ENCODE data around the gene AKAP5. TPM values are rescaled to one million over a fixed set of nuclear protein-coding genes. Genes with fewer than 3 reads are reported as not detected.

AKAP5 gene
- total RNA-seq, 4 donors from 2014 or later = 0.04 to 0.87 (median 0.42) TPM

DNA sequence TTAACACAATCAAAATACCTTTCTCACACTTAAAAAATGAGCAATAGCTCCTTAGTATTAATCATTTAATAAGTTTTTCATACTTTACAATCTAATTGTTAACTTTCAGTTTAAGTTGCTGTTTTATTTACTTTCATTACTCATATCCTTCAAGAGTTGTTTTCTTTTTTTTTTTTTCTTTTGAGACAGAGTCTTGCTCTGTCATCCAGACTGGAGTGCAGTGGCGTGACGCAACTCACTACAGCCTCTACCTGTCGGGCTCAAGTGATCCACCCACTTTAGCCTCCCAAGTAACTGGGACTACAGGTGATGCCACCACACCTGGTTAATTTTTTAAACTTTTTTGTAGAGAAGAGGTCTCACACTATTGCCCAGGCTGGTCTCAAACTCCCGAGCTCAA is 55.4 kb downstream of the AKAP5 start:
- TF ChIP-seq, protein P1, sequence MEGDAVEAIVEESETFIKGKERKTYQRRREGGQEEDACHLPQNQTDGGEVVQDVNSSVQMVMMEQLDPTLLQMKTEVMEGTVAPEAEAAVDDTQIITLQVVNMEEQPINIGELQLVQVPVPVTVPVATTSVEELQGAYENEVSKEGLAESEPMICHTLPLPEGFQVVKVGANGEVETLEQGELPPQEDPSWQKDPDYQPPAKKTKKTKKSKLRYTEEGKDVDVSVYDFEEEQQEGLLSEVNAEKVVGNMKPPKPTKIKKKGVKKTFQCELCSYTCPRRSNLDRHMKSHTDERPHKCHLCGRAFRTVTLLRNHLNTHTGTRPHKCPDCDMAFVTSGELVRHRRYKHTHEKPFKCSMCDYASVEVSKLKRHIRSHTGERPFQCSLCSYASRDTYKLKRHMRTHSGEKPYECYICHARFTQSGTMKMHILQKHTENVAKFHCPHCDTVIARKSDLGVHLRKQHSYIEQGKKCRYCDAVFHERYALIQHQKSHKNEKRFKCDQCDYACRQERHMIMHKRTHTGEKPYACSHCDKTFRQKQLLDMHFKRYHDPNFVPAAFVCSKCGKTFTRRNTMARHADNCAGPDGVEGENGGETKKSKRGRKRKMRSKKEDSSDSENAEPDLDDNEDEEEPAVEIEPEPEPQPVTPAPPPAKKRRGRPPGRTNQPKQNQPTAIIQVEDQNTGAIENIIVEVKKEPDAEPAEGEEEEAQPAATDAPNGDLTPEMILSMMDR (IDR thresholded peaks at IDR 0.05 in 4 of 5, conservative IDR thresholded peaks at IDR 0.05 in 1 of 5) = no peak
- no peak for TF ChIP-seq POLR2A (IDR thresholded peaks at IDR 0.05)
- no peak for ATAC-seq
- no peaks in the 10 kb centered on the region for H3K9me3 ChIP-seq

GRCh38 chr14:64522591-64523355 is 57.5 kb downstream of the AKAP5 start:
- DNase-seq (no peak), ATAC-seq (no peak)
- in situ Hi-C loops (cut with MboI; ENCODE audit: low sequenced_read_pairs in 4 of 4) = no loop called here
- no peak overlapping the region for H3K4me3 ChIP-seq
- H3K36me3 ChIP-seq = peaks cover 0 to 21% of the 10 kb centered on the region in 2 donors
- H3K9me3 ChIP-seq = no peaks in the 10 kb centered on the region
- no peaks in the 10 kb centered on the region for H3K27me3 ChIP-seq
- H3K27ac ChIP-seq = peak overlapping the region in 1 of 4 donors; percentile 65
- TF ChIP-seq, protein P1 (IDR thresholded peaks at IDR 0.05 in 4 of 5, conservative IDR thresholded peaks at IDR 0.05 in 1 of 5) = no peak
- no peak for TF ChIP-seq POLR2A (IDR thresholded peaks at IDR 0.05)
- H3K4me1 ChIP-seq = peaks cover 29 to 40% of the 10 kb centered on the region in 2 donors
- intact Hi-C loops (cut with DNase I; ENCODE audit: low total_unique reads) = no loop called here

More for the DNA sequence above, 55.4 kb downstream of the AKAP5 start:
- in situ Hi-C loops (cut with MboI; ENCODE audit: low sequenced_read_pairs in 4 of 4) = no loop called here
- no peak overlapping the region for H3K4me3 ChIP-seq
- H3K4me1 ChIP-seq = peaks cover 38% of the 10 kb centered on the region in 2 donors
- no peak for DNase-seq
- H3K27ac ChIP-seq = peak overlapping the region in 1 of 4 donors; percentile 18
- H3K27me3 ChIP-seq = no peaks in the 10 kb centered on the region
- intact Hi-C loops (cut with DNase I; ENCODE audit: low total_unique reads) = no loop called here
- peaks cover 0 to 21% of the 10 kb centered on the region in 2 donors for H3K36me3 ChIP-seq

Other genes starting within 250 kb of the AKAP5 start
- under 1 TPM in 1 of 4 donors, not detected in 3; 0.51 TPM for gene ESR2, start 171.1 kb upstream of the AKAP5 start, total RNA-seq
- gene MTHFD1, start 77.1 kb upstream of the AKAP5 start, total RNA-seq = 10 to 100 TPM; 36.2 to 68.7 (median 42.0) TPM
- 10 to 100 TPM in 2 of 4 donors, 1 to 10 TPM in 2; 6.9 to 13.7 (median 10.4) TPM for gene ZBTB25, start 38.3 kb downstream of the AKAP5 start, total RNA-seq
- 10 to 100 TPM; 36.9 to 49.2 (median 38.0) TPM for gene ZBTB1, start 39.3 kb downstream of the AKAP5 start, total RNA-seq
- 100 to 1,000 TPM in 2 of 4 donors, 10 to 100 TPM in 2; 69.6 to 113 (median 96.4) TPM for gene HSPA2, start 75.2 kb downstream of the AKAP5 start, total RNA-seq
- gene PPP1R36, start 84.5 kb downstream of the AKAP5 start, total RNA-seq = 1 to 10 TPM in 1 of 4 donors, under 1 TPM in 2, not detected in 1; 0.31 to 2.4 (median 0.55) TPM
- 10 to 100 TPM in 3 of 4 donors, 1 to 10 TPM in 1; 8.8 to 18.8 (median 14.5) TPM for gene PLEKHG3, start 238.9 kb downstream of the AKAP5 start, total RNA-seq